Transverse colon (tissue), 4 donors: ENCODE measurements around the gene EPHA2. TPM values are rescaled to one million over a fixed set of nuclear protein-coding genes. Genes with fewer than 3 reads are reported as not detected.

ENCODE experiments used
- DNase-seq: peaks from one replicate; pipeline ENCODE4 v3.0.0-alpha.2; 2019
- H3K27ac ChIP-seq, 4 donors: fragments of 200-600 bp; sonication (generic); 2 replicates each; pipeline ENCODE4 v1.5.1; 2016 to 2018; ENCODE audit warnings: inconsistent platforms in 4 of 4
- H3K27me3 ChIP-seq: fragments of 200-600 bp; sonication (generic); 2 replicates; pipeline ENCODE4 v1.5.1; 2017; ENCODE audit warnings: inconsistent platforms
- H3K36me3 ChIP-seq, 4 donors: fragments of 200-600 bp; sonication (generic); 2 replicates each; pipeline ENCODE4 v1.5.1; 2017 to 2019; ENCODE audit warnings: inconsistent platforms in 4 of 4
- H3K4me1 ChIP-seq, 4 donors: fragments of 200-600 bp; sonication (generic); 2 replicates each; pipeline ENCODE4 v1.5.1; 2017 to 2020; ENCODE audit warnings: inconsistent platforms in 4 of 4
- H3K4me3 ChIP-seq, 4 donors: fragments of 200-600 bp; sonication (generic); 1 replicate in 1 of 4; 2 replicates in 3 of 4; pipeline versions ENCODE4 v1.5.1 to v1.6.1; 2017 to 2019; ENCODE audit warnings: inconsistent platforms in 4 of 4
- H3K9me3 ChIP-seq, 2 donors: fragments of 200-600 bp; sonication (generic); 2 replicates each; pipeline ENCODE4 v1.5.1; 2017 to 2019; ENCODE audit warnings: inconsistent platforms in 2 of 2
- EP300 ChIP-seq: sonication (generic); formaldehyde crosslinking; IDR thresholded peaks from one replicate; pipeline ENCODE4 v1.6.1; 2017; ENCODE audit warnings: antibody characterized with exemption, low read depth
- POLR2A ChIP-seq: fragments of 450-650 bp; IDR thresholded peaks from one replicate; pipeline ENCODE4 v1.6.1; 2016; ENCODE audit warnings: antibody characterized with exemption, mild to moderate bottlenecking, moderate library complexity
- POLR2AphosphoS5 ChIP-seq, 3 donors: sonication (generic); formaldehyde crosslinking; IDR thresholded peaks; one replicate each; pipeline ENCODE4 v1.6.1; 2016; ENCODE audit warnings: antibody characterized with exemption in 3 of 3
- WGBS, 2 donors: methylation state at CpG; one replicate each; pipeline ENCODE4 v1.1.5; 2018; ENCODE audit warnings: low coverage in 1 of 2; 5-methylcytosine and 5-hydroxymethylcytosine counted together
- in situ Hi-C, 4 donors: fragments of 200-750 bp; cut with MboI; loops; one replicate each; pipeline versions ENCODE4 v1.15.0 to v1.15.1; 2017; ENCODE audit warnings: low sequenced_read_pairs in 3 of 4, low pct_ligation_motif_present in 1 of 4, low pct_unique_long_range_greater_than_20kb in 1 of 4
- intact Hi-C: fragments of 100-400 bp; cut with DNase I; formaldehyde crosslinking; loops from one replicate; pipeline ENCODE4 v1.15.1; 2023; ENCODE audit warnings: low total_unique reads
- total RNA-seq, 4 donors: library from RNA; depleted of rRNA; stranded (reverse); fragments of >200 nt; gene quantifications; one replicate each; pipeline ENCODE4 v1.1.0, GENCODE V29; 2016
- TF ChIP-seq, protein P1 (sequence below), 5 experiments: fragments of 200-600 bp in 3 of 5; fragments of 450-650 bp in 2 of 5; sonication (generic) in 3 of 5; IDR thresholded peaks; 1 replicate in 2 of 5; 2 replicates in 3 of 5; pipeline ENCODE4 v1.5.1; 2016 to 2017; ENCODE audit warnings: antibody characterized with exemption in 5 of 5, inconsistent platforms in 3 of 5, mild to moderate bottlenecking in 2 of 5, moderate library complexity in 1 of 5

Gene EPHA2
- total RNA-seq, 4 donors from 2014 or later: 2.6 to 68.8 (median 30.5) TPM

DNA sequence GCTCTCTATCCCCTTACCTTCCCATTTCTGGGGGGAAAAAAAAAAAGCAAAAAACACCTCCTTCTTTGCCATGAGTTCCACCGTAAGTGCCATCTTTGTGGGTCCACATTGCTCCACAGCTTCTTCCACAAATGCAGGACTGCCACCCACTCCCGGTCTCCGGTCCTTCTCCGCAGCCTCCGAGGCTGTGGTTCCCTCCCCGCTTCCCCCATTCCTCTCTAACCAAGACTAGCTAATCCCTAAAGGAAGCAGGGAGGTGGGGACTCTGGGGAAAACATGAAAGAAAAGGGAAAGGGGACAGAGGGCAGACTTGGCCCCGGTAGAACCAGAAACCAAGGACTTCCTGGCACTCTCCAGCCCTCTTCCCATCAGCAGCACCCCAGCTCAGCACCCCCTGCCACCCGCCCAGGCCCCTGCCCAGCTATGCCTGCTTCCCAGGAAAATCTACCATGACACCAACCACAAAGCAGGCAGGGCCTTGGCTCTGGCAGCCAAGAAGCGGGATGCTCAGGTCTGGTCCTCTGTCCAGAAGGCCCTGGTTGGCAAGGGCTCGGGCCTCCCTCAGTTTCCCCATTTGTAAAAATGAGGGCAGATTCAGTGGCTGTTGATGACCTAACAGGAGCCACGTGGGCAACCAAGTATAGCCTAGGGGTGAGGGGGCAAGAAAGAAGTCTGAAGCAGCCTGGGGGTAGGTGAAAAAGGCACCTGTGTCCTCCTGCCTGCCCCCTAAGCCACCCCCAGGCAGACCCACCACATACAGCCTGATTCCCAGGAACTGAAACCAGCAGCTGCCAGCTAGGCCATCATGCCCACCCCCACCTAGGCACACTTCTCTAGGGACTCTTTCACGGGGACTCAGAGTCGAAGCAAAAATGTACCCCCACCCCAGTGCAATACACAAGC lies 2.5 kb downstream of the EPHA2 start:
- WGBS, 2 donors: 59% methylated on average over 13 of the region's 13 CpGs; no CpG with 5 or more reads in 1 of the 2 donors
- Histone ChIP-seq H3K4me3 (peak overlapping the region in 1 of 4 donors; percentile 80), H3K36me3 (peaks cover 0 to 3% (median 0%) of the 10 kb centered on the region in 4 donors), H3K4me1 (peaks cover 21 to 51% (median 31%) of the 10 kb centered on the region in 4 donors), H3K27ac (peak overlapping the region; percentile 85 to 95 (median 91)), H3K9me3 (no peaks in the 10 kb centered on the region), H3K27me3 (no peaks in the 10 kb centered on the region)
- DNase-seq: no peak
- in situ Hi-C loops (no loop called here), intact Hi-C loops (loop anchor here (2.0 kb wide), 1 partner anchor 55 kb away; no protein-coding TSS in a partner anchor)
- no peak for TF ChIP-seq POLR2AphosphoS5 (IDR thresholded peaks at IDR 0.05)
- no peak for TF ChIP-seq EP300
- no peak for TF ChIP-seq POLR2A
- TF ChIP-seq, protein P1, sequence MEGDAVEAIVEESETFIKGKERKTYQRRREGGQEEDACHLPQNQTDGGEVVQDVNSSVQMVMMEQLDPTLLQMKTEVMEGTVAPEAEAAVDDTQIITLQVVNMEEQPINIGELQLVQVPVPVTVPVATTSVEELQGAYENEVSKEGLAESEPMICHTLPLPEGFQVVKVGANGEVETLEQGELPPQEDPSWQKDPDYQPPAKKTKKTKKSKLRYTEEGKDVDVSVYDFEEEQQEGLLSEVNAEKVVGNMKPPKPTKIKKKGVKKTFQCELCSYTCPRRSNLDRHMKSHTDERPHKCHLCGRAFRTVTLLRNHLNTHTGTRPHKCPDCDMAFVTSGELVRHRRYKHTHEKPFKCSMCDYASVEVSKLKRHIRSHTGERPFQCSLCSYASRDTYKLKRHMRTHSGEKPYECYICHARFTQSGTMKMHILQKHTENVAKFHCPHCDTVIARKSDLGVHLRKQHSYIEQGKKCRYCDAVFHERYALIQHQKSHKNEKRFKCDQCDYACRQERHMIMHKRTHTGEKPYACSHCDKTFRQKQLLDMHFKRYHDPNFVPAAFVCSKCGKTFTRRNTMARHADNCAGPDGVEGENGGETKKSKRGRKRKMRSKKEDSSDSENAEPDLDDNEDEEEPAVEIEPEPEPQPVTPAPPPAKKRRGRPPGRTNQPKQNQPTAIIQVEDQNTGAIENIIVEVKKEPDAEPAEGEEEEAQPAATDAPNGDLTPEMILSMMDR (IDR thresholded peaks at IDR 0.05): no peak

DNA sequence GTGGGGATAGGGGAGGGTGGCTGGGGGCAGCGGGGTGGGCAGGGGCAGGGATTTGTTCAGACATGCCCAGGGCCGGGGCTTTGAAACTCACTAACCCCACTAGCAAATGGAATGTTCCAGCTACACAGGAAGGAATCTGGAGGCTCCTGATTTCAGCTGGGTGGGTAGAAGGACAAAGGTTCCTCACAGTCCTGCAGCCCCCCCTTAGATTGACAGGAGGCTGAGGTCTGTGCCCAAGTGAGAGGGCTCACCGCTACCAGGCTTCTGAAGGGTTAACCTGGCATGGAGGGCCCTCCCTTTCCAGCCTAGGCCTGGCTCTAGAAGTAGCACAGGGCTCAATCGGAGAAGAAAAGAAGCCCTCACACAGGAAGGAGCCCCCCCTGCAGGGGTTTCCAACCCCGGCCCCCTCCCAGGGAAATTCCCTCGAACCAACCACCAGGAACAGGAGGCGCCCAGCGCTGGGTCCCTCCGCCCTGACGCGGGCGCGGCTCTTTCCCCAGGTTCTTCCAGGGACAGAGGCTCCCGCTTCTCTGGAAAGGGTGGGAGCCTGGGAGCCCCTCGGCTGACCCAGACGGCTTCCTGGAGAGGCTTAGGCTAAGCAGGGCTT lies 3.3 kb downstream of the EPHA2 start:
- no peak for TF ChIP-seq POLR2A
- no peak for TF ChIP-seq EP300
- TF ChIP-seq, protein P1 (IDR thresholded peaks at IDR 0.05): no peak
- TF ChIP-seq POLR2AphosphoS5 (IDR thresholded peaks at IDR 0.05): peak in 1 of 3 donors; percentile 8
- Histone ChIP-seq H3K27me3 (no peaks in the 10 kb centered on the region), H3K36me3 (peaks cover 0 to 6% (median 0%) of the 10 kb centered on the region in 4 donors), H3K4me3 (peak overlapping the region in 1 of 4 donors; percentile 80), H3K27ac (peak overlapping the region; percentile 85 to 95 (median 91)), H3K9me3 (no peaks in the 10 kb centered on the region), H3K4me1 (peaks cover 21 to 51% (median 31%) of the 10 kb centered on the region in 4 donors)
- intact Hi-C loops (loop anchor here (2.0 kb wide), 1 partner anchor 54 kb away; no protein-coding TSS in a partner anchor), in situ Hi-C loops (no loop called here)
- peak; percentile 63 for DNase-seq
- 42% methylated on average over 10 of the region's 16 CpGs; no CpG with 5 or more reads in 1 of the 2 donors for WGBS, 2 donors

DNA sequence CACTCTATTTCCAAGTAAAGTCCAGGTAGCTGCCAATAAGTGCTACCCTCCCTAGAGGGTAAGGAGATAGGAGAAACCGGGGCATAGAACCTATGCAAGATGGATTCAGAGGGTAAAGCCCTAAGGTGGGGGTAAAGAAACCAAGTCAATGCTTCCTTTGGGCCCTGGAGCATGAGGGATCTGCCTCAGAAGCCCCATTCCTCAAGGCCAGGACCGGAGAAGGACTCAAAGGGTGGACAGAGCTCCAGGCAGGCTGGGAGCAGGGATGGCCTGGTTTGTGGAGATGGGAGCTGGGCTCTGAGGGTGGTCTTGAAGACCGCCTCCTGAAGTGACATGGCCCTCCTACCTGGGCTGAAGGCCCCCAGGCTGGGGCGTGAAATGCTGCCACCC lies 3.9 kb downstream of the EPHA2 start:
- Histone ChIP-seq H3K9me3 (no peaks in the 10 kb centered on the region), H3K36me3 (peaks cover 0 to 6% (median 0%) of the 10 kb centered on the region in 4 donors), H3K4me1 (peaks cover 21 to 56% (median 33%) of the 10 kb centered on the region in 4 donors), H3K4me3 (no peak overlapping the region), H3K27ac (peak overlapping the region; percentile 1 to 90 (median 49)), H3K27me3 (no peaks in the 10 kb centered on the region)
- in situ Hi-C loops (no loop called here), intact Hi-C loops (loop anchor here (2.0 kb wide), 1 partner anchor 53 kb away; no protein-coding TSS in a partner anchor)
- TF ChIP-seq, protein P1 (IDR thresholded peaks at IDR 0.05): no peak
- TF ChIP-seq POLR2AphosphoS5 (IDR thresholded peaks at IDR 0.05) (no peak), POLR2A (no peak), EP300 (no peak)
- no peak for DNase-seq
- WGBS, 2 donors: 79% methylated on average over 4 of the region's 4 CpGs; no CpG with 5 or more reads in 1 of the 2 donors
